SU-DHL-6 (cell line): ENCODE results near the gene NAV2.
"Not testable (repeated sequence)": the region's sequence is repeated elsewhere in the genome, so short reads cannot be mapped to it uniquely, and the experiment has no call there.

Source experiments
- H2AFZ ChIP-seq: fragments of 200-600 bp; sonication (generic); 2 replicates; pipeline ENCODE4 v1.6.1; 2014; ENCODE audit warnings: low read depth, mild to moderate bottlenecking, moderate library complexity, mixed read lengths, antibody characterized with exemption, low read length; ENCODE audit not compliant: severe bottlenecking
- H3F3A ChIP-seq: fragments of 200-600 bp; shearing (Covaris generic); 2 replicates; pipeline ENCODE4 v1.6.0; 2016; ENCODE audit warnings: antibody characterized with exemption, mild to moderate bottlenecking; ENCODE audit not compliant: insufficient read depth
- H3K27ac ChIP-seq: fragments of 200-600 bp; sonication (generic); 2 replicates; pipeline ENCODE4 v1.5.1; 2016; ENCODE audit warnings: low read depth, mild to moderate bottlenecking, low read length, moderate library complexity, mixed read lengths
- H3K27me3 ChIP-seq: fragments of 200-600 bp; sonication (generic), shearing (Covaris generic); 2 replicates; pipeline ENCODE4 v1.6.0; 2014; ENCODE audit warnings: mild to moderate bottlenecking, low read length
- H3K36me3 ChIP-seq: fragments of 200-600 bp; sonication (generic); 2 replicates; pipeline ENCODE4 v1.6.1; 2014; ENCODE audit warnings: mild to moderate bottlenecking, low read length, mixed read lengths
- H3K4me2 ChIP-seq: fragments of 300-600, 200-600 bp; shearing (Covaris generic), sonication (generic); 2 replicates; pipeline ENCODE4 v1.6.0; 2014; ENCODE audit warnings: low read length, low read depth, mild to moderate bottlenecking; ENCODE audit not compliant: poor library complexity, severe bottlenecking
- H3K4me3 ChIP-seq: fragments of 200-600 bp; sonication (generic); 2 replicates; pipeline ENCODE4 v1.5.1; 2014; ENCODE audit warnings: antibody characterized with exemption, low read length, mild to moderate bottlenecking, mixed read lengths; ENCODE audit not compliant: insufficient read depth, poor library complexity, severe bottlenecking
- H3K79me2 ChIP-seq: fragments of 200-600 bp; sonication (generic); 2 replicates; pipeline ENCODE4 v1.6.1; 2014; ENCODE audit warnings: mild to moderate bottlenecking, low read length, moderate library complexity; ENCODE audit not compliant: insufficient read depth
- H3K9ac ChIP-seq: fragments of 200-600 bp; sonication (generic); 2 replicates; pipeline ENCODE4 v1.7.0; 2014; ENCODE audit warnings: mild to moderate bottlenecking, low read length
- H3K9me2 ChIP-seq: fragments of 200-600 bp; sonication (generic); replicated peaks from 2 replicates; pipeline ENCODE4 v1.6.1; 2014; ENCODE audit warnings: low read length; ENCODE audit not compliant: insufficient read depth
- H3K9me3 ChIP-seq: fragments of 200-600 bp; sonication (generic); 2 replicates; pipeline ENCODE4 v1.6.1; 2014; ENCODE audit warnings: low read length, mixed read lengths; ENCODE audit not compliant: insufficient read depth
- H4K20me1 ChIP-seq: fragments of 200-600 bp; sonication (generic); 2 replicates; pipeline ENCODE4 v1.6.1; 2014; ENCODE audit warnings: low read depth, mild to moderate bottlenecking, antibody characterized with exemption, low read length, moderate library complexity, mixed read lengths
- EZH2phosphoT487 ChIP-seq: fragments of 200-600 bp; sonication (generic), shearing (Covaris generic); conservative IDR thresholded peaks from 2 replicates; pipeline ENCODE4 v1.6.1; 2018; ENCODE audit warnings: mild to moderate bottlenecking, antibody characterized with exemption, low read length, moderate library complexity, mixed read lengths
- TF ChIP-seq, protein P1 (sequence below): fragments of 200-600 bp; sonication (generic); IDR thresholded peaks from one replicate; pipeline ENCODE4 v1.5.1; 2017; ENCODE audit warnings: antibody characterized with exemption, mild to moderate bottlenecking, low read length, moderate library complexity; ENCODE audit not compliant: insufficient read depth, poor library complexity, severe bottlenecking

The NAV2 gene

DNA sequence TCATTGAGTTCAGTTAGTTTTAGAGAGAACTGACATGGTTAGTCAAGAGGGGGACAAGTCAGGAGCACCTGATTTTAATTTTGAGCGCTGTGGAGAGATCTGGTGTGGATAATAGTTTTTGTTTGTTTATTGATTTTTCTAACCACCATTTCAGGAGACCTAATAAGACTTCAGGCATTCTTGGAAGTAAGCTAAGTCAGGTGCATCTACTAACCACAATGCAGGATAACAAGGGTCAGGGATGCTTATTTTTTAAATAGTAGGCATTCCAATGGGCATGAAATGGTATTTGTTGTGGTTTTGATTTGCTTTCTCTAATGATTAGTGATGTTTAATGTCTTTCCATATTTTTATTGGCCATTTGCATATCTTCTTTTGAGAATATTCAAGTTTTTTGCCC lies 212.1 kb downstream of the NAV2 start:
- H3K27ac ChIP-seq = no peak overlapping the region

DNA sequence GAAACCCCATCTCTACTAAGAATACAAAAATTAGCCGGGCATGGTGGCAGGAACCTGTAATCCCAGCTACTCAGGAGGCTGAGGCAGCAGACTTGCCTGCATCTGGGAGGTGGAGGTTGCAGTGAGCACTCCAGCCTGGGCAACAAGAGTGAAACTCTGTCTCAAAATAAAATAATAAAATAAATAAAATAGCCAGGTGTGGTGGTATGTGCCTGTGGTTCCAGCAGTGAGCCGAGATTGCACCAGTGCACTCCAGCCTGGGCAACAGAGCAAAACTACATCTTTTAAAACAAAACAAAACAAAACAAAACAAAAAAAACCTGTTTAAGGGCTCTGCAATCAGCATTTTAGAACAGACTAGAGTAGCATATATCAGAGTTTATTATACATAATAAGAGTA lies 214.8 kb downstream of the NAV2 start:
- H3K27ac ChIP-seq, H4K20me1 ChIP-seq, H3K9me3 ChIP-seq, H3K4me3 ChIP-seq, H3K79me2 ChIP-seq, H3F3A ChIP-seq, H3K4me2 ChIP-seq, H3K36me3 ChIP-seq, H3K9me2 ChIP-seq, H3K9ac ChIP-seq, H2AFZ ChIP-seq, H3K27me3 ChIP-seq: not testable (repeated sequence)

More for the DNA sequence above, 212.1 kb downstream of the NAV2 start:
- Histone ChIP-seq H3K4me2 (no peak overlapping the region), H3F3A (no peaks in the 10 kb centered on the region), H3K9ac (no peak overlapping the region), H3K27me3 (0 out of 2 replicates have a peak, but pooled peaks cover 2% of the 10 kb centered on the region), H3K9me2 (no peaks in the 10 kb centered on the region), H4K20me1 (no peaks in the 10 kb centered on the region), H3K9me3 (no peaks in the 10 kb centered on the region), H3K36me3 (no peaks in the 10 kb centered on the region), H2AFZ (no peak overlapping the region), H3K79me2 (no peaks in the 10 kb centered on the region), H3K4me3 (no peak overlapping the region)
- TF ChIP-seq, protein P1, sequence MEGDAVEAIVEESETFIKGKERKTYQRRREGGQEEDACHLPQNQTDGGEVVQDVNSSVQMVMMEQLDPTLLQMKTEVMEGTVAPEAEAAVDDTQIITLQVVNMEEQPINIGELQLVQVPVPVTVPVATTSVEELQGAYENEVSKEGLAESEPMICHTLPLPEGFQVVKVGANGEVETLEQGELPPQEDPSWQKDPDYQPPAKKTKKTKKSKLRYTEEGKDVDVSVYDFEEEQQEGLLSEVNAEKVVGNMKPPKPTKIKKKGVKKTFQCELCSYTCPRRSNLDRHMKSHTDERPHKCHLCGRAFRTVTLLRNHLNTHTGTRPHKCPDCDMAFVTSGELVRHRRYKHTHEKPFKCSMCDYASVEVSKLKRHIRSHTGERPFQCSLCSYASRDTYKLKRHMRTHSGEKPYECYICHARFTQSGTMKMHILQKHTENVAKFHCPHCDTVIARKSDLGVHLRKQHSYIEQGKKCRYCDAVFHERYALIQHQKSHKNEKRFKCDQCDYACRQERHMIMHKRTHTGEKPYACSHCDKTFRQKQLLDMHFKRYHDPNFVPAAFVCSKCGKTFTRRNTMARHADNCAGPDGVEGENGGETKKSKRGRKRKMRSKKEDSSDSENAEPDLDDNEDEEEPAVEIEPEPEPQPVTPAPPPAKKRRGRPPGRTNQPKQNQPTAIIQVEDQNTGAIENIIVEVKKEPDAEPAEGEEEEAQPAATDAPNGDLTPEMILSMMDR = no peak
- TF ChIP-seq EZH2phosphoT487 = no peak

DNA sequence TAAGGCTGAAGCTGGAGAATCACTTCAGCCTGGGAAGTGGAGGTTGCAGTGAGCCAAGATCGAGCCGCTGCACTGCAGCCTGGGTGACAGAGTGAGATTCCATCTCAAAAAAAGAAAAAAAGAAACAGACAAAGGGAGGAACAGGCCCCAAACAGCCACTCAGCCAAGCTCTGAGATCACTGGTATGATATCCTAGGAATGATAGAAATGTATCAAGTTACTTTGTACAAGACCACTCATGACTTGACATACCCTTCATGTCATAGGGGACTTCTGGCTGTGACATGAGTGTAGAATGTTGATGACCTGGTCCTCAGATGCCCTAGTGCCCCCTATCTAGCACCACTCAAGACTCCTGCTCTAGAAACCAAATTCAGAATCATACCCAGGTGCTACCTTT lies 216.5 kb downstream of the NAV2 start:
- no peak overlapping the region for H3K4me2 ChIP-seq
- H3K36me3 ChIP-seq = no peaks in the 10 kb centered on the region
- no peak for TF ChIP-seq EZH2phosphoT487
- TF ChIP-seq, protein P1 = no peak
- H4K20me1 ChIP-seq = no peaks in the 10 kb centered on the region
- H3K27ac ChIP-seq = no peak overlapping the region
- no peak overlapping the region for H3K4me3 ChIP-seq
- H2AFZ ChIP-seq = no peak overlapping the region
- no peaks in the 10 kb centered on the region for H3F3A ChIP-seq
- H3K79me2 ChIP-seq = no peaks in the 10 kb centered on the region
- H3K9me3 ChIP-seq = no peaks in the 10 kb centered on the region
- no peaks in the 10 kb centered on the region for H3K9me2 ChIP-seq
- 0 out of 2 replicates have a peak, but pooled peaks cover 2% of the 10 kb centered on the region for H3K27me3 ChIP-seq
- H3K9ac ChIP-seq = no peak overlapping the region

DNA sequence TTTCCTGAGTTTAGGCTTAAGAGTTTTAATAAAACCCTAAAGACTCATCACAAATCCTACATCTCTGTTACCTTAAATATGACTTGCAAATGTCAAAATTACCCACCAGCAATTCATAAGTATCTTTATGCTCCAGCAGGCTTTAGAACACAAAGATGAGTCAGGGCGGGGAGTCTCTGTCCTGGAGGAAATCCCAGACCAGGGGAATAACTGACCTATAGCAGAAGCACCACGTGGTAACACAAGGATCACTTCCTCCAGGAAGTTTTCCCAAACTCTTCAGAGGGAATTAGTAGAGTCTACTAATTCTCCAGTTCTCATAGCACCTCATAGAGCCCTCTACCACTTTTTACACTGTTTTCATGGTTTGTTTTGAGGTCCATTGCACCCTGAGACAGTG lies 217.0 kb downstream of the NAV2 start:
- H3K9me3 ChIP-seq = no peaks in the 10 kb centered on the region
- H3K4me3 ChIP-seq = no peak overlapping the region
- H4K20me1 ChIP-seq = no peaks in the 10 kb centered on the region
- H3F3A ChIP-seq = no peaks in the 10 kb centered on the region
- no peak overlapping the region for H3K9ac ChIP-seq
- no peak overlapping the region for H3K27ac ChIP-seq
- H3K4me2 ChIP-seq = no peak overlapping the region
- H2AFZ ChIP-seq = no peak overlapping the region
- H3K27me3 ChIP-seq = 0 out of 2 replicates have a peak, but pooled peaks cover 2% of the 10 kb centered on the region
- TF ChIP-seq EZH2phosphoT487 = no peak
- TF ChIP-seq, protein P1 = no peak
- H3K79me2 ChIP-seq = no peaks in the 10 kb centered on the region
- no peaks in the 10 kb centered on the region for H3K36me3 ChIP-seq
- H3K9me2 ChIP-seq = no peaks in the 10 kb centered on the region
